GM21619 (cell line): ENCODE measurements around the gene ABCA13.

Experiments used
- ATAC-seq: cut with Tn5 transposase; IDR thresholded peaks from one replicate; pipeline ENCODE4 v1.9.1; 2021; ENCODE audit not compliant: unreplicated experiment

The ABCA13 gene

DNA sequence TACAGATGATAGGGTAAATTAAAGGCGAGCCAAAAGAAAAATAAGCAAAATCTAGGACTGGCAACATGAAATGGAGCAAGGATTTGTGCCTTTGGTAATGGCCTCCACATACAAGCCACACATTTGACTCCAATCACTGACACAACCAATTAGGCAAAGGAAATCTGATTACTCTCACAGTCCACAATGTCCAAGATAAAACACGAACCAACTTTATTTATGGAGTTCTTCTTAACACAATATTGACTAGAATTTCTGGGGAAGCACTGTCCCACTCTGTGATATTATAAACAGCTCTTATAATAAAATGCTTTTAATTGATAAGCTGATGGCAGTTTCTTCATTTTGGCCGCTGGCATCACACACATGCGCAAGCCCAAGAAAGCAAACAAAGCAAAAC lies 334.2 kb downstream of the ABCA13 start:
- no peak for ATAC-seq

DNA sequence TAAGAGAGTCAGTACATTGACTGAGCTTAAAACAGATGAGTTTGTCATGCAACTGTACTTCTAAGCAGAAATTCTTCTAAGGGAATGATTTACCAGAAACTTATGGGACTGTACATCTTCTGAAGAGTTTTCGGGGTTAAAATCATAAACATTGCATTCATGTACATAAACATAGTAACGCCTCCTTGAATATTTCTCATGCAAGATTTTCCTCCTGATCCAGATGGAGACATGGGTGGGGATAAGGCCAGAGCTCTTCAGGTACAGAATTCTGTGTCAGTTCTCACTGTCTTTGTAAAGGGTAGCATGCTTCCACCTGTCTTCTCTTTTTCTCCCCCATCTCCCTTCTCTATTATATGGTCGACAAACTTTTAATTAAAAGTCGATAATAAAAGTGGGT lies 335.3 kb downstream of the ABCA13 start:
- ATAC-seq: no peak

DNA sequence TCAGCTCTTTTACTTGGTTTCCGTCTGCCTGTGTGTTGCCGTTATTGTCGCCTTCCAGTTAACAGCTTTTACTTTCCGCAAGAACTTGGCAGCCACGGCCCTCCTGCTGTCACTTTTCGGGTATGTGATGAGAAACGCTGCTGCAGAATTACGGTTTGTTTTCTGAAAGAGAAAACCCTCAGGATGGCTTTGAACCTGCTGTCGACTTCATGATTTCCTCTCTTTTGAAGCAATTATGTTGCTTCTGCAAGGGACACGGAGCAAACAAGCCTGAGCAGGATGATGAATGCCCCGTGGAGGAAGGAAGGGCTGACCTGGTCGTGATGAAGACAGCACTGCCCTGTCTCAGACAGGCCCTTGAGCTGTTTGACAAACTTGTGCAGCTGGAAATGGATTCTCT lies 339.8 kb downstream of the ABCA13 start:
- ATAC-seq: no peak

DNA sequence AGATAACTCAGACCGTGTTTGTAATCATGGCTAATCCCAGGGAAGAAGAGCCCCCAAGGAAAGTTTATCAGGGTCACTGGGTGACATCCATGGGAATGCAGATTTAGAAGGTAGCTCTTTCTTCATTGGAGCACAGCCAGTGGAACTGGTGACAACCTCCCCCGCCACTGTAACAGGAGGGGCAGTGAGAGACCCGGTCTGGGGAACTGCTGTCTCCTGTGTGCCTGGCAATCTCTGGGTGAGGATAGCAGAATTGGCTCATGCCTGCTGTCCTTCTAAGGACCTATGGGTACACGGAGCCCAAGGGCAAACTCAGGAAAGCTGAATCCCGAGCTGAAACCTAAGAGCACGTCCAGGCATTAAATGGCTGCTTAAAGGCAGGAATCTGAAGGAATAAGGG lies 341.6 kb downstream of the ABCA13 start:
- no peak for ATAC-seq

DNA sequence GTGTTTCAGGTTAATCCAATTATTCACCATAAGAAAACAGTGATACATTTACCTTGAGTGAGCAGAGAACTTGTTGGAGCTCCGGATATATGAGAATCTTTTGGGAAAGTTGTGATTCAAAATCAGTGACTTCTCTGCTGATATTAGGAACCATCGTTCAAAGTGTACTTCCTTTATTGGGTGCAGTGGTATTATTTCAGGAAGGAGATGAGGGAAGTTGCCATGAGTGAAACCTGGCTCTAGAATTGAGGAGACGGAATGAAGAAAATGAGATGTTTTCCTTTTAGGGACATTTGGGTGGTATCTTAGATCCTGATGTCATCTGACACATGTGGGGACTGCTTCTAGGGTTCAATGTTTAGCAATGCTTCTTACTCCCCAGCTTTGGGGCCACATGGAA lies 343.9 kb downstream of the ABCA13 start:
- no peak for ATAC-seq

DNA sequence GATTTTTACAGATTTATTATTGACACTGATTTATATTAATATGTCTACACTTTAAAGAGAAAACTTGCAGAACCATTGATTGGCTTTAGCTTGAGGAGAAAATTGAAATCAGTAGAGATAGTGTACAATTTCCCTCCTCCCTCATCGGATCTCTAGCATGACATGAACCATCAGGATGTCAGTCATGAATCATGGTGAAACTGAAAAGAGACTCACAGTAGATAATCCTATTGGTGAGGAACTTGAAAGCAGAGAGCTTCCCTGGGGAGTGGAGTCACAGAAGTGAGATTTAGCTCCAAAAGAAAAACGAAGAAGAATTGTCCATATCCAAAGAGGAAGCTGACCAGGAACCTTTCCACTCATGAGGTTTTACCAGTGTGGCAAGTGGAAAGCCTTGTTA lies 346.8 kb downstream of the ABCA13 start:
- ATAC-seq: no peak

DNA sequence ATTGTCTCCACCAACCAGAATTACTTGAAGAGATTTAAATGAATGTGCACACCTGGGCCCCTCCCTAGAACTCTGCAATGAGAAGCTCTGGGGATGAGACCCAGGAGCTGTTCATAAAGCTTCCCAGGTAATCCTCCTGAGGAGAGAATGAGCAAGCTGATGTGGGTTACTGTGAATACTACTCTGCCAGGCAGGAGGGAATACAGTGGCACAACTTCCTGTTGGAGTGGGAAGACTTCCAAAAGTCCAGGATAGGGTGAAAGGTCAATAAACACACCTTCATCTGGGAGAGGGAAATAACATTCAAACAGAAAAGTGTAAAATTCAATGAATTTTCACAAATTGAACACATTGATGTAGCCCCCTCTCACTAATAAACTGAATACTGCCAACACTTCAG lies 351.4 kb downstream of the ABCA13 start:
- ATAC-seq: no peak

DNA sequence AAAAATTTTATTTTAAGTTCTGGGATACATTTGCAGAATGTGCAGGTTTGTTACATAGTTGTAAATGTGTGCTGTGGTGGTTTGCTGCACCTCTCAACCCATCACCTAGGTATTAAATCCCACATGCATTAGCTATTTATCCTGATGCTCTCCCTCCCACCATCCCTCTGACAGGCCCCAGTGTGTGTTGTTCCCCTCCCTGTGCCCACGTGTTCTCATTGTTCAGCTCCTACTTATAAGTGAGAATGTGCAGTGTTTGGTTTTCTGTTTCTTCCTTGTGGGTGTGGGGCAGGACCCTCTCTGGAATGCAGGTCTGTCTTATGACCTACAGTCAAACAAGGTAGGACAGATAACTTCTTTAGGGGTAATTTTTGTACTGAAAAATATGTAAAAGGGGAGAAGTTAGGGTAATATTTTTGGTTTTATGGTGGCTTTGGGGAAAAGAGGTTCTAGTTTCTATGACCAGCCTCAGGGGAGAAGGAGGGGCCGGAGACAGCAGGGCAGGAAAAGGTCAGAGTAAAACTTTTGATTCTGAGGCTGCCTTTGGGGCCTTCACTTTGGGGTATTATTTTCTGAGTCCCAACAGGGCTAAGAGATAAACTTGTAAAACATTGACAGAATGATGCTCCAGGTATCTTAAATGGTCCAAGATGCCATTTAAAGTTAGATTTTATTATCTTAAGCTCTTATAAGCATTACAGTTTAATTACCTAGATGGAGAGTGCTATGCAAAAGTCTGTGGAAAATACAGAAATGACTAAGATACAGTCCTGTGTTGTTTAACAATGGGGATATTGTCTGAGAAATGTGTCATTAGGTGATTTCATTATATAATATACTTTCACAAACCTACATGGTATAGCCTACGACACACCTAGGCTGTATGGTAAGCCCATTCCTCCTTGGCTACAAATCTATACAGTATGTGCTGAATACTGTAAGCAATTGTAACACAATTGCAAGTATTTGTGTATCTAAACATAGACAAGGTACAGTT lies 354.8 kb downstream of the ABCA13 start:
- no peak for ATAC-seq

DNA sequence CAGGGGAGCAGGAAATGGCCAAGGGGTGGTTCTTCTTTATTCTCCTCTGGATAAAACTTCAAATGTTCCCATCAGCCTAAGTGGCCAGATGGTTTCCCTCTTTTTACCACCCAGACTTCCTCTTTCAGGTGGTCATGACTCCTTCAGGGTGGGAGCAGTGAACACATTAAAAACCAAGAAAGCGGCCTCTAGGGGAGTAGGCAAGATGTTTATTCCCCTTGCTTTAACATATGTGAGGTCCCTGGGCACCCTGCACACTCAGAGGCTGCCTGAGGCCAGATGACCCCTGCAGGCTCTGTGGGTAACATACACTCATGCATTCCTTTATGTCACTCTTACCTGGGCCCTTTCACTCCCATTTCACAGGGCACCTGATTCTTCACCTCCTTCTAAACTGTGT lies 357.4 kb downstream of the ABCA13 start:
- no peak for ATAC-seq

DNA sequence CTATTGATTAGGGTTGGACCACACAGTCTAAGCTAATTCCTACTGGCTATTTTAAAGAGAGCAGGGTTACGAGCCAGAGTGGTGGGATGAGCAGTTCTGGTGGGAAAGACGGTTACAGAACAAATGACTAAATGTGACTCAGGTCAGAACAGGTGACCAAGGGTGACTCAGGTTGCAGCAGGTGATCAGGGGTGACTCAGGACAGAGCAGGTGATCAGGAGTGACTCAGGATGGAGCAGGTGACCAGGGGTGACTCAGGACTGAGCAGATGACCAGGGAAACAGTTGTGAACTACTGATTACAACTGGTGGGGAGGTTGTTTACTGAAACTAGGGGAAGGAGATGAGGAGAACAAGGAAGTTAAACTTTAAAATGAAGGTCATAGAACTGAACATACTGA lies 366.3 kb downstream of the ABCA13 start:
- no peak for ATAC-seq

DNA sequence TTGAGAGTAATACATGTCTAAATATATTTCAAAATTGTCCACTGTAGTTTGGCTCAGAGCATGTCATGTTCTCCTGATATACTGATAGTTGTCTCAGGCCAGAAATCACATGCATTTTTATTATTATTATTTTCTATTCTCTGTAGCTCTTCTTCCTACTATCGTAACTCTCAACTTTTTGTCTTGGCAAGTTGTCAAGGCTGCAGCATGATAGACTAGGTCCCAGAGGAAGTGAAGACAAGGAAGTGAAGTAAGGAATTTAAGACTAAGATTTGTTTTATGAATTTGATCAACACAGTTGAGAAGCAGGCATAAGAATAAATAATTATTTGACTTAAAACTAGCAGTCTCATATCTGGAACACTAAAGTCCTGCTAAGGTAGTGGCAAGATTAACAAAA lies 369.5 kb downstream of the ABCA13 start:
- ATAC-seq: no peak

DNA sequence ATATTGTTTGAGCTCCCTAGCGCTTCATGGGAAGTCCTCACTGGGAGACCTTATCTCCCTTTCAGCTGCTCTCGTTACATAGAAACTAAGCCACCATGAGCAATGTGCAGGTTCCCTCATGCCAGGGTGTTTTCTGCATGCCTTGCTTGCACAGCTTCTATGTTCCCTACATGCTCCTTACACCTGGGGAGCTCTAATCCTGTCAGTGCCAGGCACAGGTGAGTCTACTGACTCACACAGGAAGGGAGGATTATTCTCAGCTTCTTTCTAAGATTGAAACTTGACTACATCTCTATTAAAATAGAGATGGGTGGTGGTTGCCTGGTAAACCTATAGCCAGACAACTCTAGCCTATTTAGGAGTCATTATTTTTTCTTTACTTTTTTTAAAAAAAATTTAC lies 377.4 kb downstream of the ABCA13 start:
- ATAC-seq: no peak

DNA sequence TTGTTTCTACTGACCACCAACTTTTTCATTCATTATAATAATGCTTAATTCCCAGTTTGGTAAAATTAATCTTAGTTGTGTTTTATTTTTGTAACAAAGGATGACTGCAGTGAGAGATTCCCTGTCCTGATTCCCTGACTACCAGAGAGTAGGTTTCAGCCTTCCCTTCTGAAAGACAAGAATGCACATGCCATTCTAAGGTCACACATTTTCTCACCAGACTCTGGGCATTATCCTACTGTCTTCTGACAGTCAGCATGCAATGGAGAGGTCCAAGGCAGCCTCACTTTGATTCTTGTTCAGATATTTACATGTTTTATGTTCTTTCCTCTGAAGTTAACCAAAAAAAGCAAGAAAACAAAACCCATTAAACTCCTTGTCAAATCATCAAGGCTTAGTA lies 380.4 kb downstream of the ABCA13 start:
- no peak for ATAC-seq

DNA sequence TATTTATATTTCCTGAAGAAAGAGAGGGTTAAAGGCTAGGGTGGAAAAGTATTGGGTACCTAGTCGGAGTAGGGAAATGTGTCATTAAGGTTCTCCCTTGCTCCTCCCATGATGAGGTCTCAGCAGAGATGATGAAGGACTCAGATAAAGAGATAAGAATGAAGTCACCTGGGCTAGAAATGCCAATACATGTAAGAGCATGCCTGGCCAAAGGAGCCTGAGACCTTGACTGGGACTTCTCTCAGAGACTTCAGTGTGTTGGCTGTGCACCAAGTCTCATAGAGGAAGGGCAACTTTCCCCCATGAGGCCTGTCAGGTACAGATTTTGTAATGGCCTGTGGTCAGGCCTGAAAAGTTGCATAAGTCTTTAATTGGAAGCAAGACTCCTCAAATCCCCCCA lies 392.1 kb downstream of the ABCA13 start:
- ATAC-seq: no peak

DNA sequence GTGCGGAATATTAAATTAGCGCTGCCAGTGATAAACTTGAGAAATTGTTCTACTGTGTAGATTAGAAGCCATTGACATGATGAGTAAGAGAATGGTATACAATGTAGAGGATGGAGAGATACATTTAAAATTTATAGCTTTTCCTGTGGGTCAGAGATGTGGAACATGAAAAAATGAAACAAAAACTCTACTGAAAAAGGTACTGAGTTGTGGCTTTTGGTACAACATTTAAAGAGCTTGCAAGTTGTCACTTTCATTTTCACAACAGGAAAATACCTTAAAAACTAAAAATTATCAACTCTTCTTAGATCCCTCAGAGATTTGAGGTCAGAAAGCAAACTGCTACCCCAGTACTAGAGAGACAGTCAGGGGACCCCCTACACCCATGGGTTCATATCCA lies 404.3 kb downstream of the ABCA13 start:
- ATAC-seq: no peak

DNA sequence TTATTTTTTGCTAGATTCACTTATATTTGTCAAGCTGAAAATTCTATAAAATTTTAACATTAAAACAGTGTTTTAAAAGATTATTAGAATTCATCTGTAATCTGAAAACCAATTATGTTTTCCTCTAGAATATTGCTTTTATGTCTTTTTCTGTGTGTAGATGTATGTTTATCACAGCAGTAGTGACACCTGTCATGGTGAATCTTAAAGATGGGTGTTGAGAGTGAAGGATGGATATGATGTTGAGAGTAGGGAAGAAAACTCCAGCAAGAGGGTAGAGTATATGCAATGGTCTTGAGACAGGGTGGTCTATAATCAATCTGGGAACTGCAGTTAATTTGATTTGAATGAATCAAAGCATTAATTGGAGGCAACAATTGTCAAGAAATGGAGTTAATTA lies 416.2 kb downstream of the ABCA13 start:
- ATAC-seq: no peak

DNA sequence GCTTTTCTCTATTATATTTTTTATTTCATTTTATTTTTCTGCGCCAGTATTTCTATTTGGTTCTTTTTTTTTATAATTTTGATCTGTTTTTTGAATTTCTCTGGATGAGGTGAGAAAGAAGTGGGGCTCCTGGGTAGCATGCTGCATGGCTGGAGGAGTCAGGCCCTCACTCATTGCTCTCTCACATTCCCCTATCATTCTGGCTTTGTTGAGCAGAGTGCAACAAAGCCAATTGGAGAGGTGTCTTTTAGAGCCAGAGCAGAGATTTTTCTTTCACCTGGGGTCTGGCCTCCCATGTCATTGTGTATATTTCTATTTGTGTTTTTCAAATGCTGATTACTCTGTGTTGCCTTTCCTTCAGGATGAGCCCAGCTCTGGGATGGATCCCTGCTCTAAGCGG lies 423.1 kb downstream of the ABCA13 start:
- no peak for ATAC-seq

DNA sequence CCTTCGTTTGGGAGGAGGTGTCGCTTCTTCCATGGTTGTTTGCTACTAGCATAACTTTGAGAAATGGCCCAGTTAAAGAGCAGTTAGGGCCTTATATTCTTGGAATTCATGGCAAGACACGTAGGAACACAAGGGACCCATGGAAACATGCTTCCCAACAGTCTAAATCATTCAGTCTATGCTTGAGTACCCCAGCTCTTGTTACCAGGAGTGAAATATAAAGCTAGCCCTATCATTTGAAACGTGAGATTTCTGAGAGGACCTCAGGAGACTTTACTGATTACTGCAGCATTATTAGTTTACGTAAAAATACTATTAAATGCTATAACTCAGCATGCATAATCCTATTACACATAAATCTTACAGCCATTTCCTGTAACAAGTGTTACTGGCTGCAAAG lies 424.5 kb downstream of the ABCA13 start:
- ATAC-seq: no peak

DNA sequence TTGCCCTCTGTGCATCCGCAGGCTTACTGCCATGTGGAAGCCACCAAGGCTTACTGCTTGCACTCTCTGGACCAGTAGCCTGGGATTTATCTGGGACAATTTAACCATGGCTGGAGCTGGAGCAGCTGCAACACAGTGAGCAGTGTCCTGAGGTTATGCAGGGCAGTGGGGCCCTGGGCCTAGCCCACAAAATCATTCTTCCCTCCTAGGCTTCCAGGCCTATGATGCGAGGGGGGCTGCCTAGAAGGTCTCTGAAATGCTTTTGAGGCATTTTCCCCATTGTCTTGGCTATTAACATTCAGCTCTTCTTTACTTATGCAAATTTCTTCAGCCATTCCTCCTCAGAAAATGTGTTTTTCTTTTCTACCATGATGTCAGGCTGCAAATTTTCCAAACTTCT lies 439.4 kb downstream of the ABCA13 start:
- ATAC-seq: no peak

DNA sequence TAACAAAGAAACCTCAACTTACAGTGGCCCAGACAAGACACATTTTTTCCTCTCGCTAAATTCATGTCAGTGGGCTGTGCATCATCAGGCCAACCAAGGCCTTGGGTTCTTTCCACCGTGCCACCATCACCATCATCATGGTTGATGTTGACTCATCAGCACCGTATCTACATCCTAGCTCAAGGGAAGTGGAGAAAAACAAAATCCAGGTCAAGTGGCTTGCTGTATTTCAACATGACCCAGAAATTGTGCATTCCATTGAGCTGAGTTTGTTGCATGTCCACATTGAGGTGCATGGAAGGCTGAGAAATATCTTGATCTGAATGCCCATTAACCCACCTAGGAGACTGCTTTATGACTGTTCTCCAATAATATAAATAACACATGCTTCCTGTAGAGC lies 440.7 kb downstream of the ABCA13 start:
- ATAC-seq: no peak

DNA sequence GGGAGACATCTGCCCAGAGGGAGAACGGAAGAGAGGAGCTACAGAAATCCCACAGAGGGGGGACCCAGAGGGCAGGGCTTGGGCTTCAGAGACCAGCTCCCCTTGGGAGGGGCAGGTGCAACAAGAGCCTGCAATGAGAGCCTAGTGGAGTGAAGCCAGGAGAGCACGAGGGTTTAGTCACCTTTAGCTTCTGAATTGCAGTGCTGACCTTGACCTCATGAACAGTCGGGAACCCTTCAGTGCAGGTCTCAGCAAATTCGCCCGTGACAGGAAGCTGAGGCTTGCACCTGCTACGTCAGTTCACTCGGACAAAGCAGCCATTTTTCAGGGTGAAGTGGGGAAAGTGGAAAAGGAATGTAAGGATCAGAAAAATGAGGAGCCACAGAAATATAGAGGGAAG lies 446.2 kb downstream of the ABCA13 start:
- ATAC-seq: no peak

DNA sequence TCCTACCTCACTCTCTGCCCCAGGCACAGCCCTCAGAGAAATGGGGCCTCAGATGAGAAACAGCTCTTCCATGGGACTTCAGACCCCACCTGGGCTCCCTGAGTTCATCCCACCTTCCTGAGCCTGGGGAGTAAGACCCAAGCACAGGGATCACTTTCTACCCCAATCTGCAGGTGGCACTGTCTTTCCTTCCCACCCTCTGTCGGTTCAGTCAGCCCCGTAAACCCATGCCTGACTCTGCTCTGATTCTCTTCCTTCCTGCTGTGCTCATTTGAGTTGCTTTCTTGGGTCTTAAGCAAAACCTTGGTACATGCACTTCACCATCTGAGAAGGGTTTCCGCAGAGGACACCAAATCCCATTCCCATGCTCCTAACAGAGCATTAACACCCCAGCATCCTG lies 446.7 kb downstream of the ABCA13 start:
- no peak for ATAC-seq

DNA sequence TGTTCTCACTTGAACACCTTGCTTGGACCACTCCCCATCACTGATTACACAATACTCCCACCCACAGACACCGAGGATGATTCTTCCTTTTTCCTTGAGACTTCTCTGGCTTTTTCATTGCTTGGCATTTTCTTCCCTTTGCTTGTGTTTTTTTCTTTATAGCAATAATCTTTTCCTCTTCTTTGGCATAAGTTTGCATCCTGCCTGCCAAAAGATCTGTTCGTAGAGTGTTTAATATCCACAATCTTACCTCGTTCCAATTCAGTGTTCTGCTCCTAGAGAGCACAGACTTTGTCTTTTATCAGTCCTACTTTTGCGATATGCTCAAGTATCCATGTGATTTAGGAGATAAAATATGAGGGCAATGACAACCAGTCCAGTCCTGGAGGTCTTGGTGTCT lies 449.8 kb downstream of the ABCA13 start:
- no peak for ATAC-seq
